CD4-positive, CD25-positive, alpha-beta regulatory T cell (primary cell): Measurements from ENCODE around the gene RFESD. TPM values are rescaled to one million over a fixed set of nuclear protein-coding genes. Genes with fewer than 3 reads are reported as not detected.
"Not testable (repeated sequence)": the region's sequence is repeated elsewhere in the genome, so short reads cannot be mapped to it uniquely, and the experiment has no call there.

Experiments used
- ATAC-seq, 2 donors: fragments of 150-1000 bp; cut with Tn5 transposase; one replicate each; pipeline ENCODE4 v1.10.0; 2021; ENCODE audit warnings: low read depth in 2 of 2, moderate number of reproducible peaks in 2 of 2, moderate library complexity in 1 of 2
- DNase-seq, 3 donors: peaks; one replicate each; pipeline versions ENCODE4 v3.0.0 to v3.0.0-alpha.2; 2012 to 2022; ENCODE audit warnings: mixed read lengths in 1 of 3
- H3K27ac ChIP-seq: one replicate; pipeline ENCODE4 v1.7.0; 2013; ENCODE audit warnings: mild to moderate bottlenecking, low read length; ENCODE audit not compliant: insufficient read depth, poor library complexity, severe bottlenecking
- H3K27me3 ChIP-seq: one replicate; pipeline ENCODE4 v1.7.0; 2013; ENCODE audit warnings: low read length; ENCODE audit not compliant: control insufficient read depth, insufficient read depth
- H3K36me3 ChIP-seq: one replicate; pipeline ENCODE4 v1.7.0; 2013; ENCODE audit warnings: mild to moderate bottlenecking, low read length, moderate library complexity; ENCODE audit not compliant: control insufficient read depth, insufficient read depth
- H3K4me1 ChIP-seq: 2 replicates; pipeline ENCODE4 v1.7.0; 2013; ENCODE audit warnings: mild to moderate bottlenecking, low read length; ENCODE audit not compliant: insufficient read depth, control insufficient read depth, poor library complexity, severe bottlenecking
- H3K4me3 ChIP-seq: one replicate; pipeline ENCODE4 v1.7.0; 2013; ENCODE audit warnings: low read depth, mild to moderate bottlenecking, low read length, moderate library complexity
- H3K9me3 ChIP-seq, 2 experiments: 1 replicate in 1 of 2; 2 replicates in 1 of 2; pipeline ENCODE4 v1.7.0; 2013; ENCODE audit warnings: low read length in 2 of 2, mild to moderate bottlenecking in 1 of 2, moderate library complexity in 1 of 2; ENCODE audit not compliant: control insufficient read depth in 2 of 2
- H3K27ac Mint-ChIP-seq, 3 donors: one replicate each; pipeline ENCODE4 v1.8.0; 2020 to 2022; ENCODE audit warnings: mild to moderate bottlenecking in 3 of 3, mixed read lengths in 3 of 3, moderate library complexity in 2 of 3
- H3K27me3 Mint-ChIP-seq: one replicate; pipeline ENCODE4 v1.8.0; 2022; ENCODE audit warnings: mild to moderate bottlenecking, mixed read lengths
- H3K36me3 Mint-ChIP-seq: one replicate; pipeline ENCODE4 v1.8.0; 2020; ENCODE audit warnings: mixed read lengths
- H3K4me1 Mint-ChIP-seq, 4 donors: one replicate each; pipeline ENCODE4 v1.8.0; 2020 to 2022; ENCODE audit warnings: mixed read lengths in 4 of 4, mild to moderate bottlenecking in 1 of 4
- H3K4me3 Mint-ChIP-seq, 4 donors: one replicate each; pipeline ENCODE4 v1.8.0; 2020 to 2022; ENCODE audit warnings: mild to moderate bottlenecking in 4 of 4, mixed read lengths in 4 of 4, moderate library complexity in 3 of 4
- H3K9me3 Mint-ChIP-seq, 7 donors: one replicate each; pipeline ENCODE4 v1.8.0; 2020 to 2022; ENCODE audit warnings: mixed read lengths in 7 of 7, mild to moderate bottlenecking in 3 of 7, moderate library complexity in 2 of 7
- polyA plus RNA-seq, 4 donors: library from polyadenylated mRNA; unstranded; fragments of 300-500 nt; fragmentation: Illumina TruSeq; gene quantifications; one replicate each; pipeline ENCODE4 v1.2.3, GENCODE V29; 2021
- total RNA-seq: library from RNA; stranded (reverse); gene quantifications from one replicate; pipeline ENCODE4 v1.2.3, GENCODE V29; 2022

The RFESD gene
- total and polyA plus RNA-seq, 5 donors from 2014 or later, result 2.2 to 12.1 (median 10.0) TPM

DNA sequence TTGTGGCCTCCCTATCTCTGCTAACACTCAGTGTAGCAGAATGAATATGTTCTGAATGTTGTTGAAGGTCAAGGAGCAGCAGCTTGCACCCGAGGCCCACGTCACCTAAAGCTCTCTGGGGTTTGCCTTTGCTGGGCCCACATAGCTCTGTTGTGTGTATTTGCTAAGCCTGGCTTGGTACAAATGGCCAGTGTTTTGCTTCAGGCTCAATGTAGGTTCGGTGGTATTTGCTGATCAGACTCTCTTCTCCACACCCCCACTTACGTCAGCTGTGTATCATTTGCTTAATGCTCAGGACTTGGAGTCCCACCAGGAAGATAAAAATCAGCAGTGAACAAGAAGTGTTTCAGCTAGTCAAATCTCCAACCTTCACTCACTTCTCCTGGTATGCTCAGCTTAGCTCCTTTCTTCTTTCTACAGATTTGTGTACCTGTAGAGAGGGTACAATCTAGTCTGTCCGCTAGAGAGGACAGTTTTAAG is 4.8 kb upstream of the RFESD start:
- Histone ChIP-seq H3K27me3 (peaks cover 6% of the 10 kb centered on the region), H3K27ac (no peak overlapping the region), H3K4me1 (peaks cover 3% of the 10 kb centered on the region), H3K4me3 (no peak overlapping the region), H3K36me3 (no peaks in the 10 kb centered on the region), H3K9me3 (no peaks in the 10 kb centered on the region)
- H3K27ac Mint-ChIP-seq, result peak overlapping the region in 1 of 3 donors; percentile 21
- no peaks in the 10 kb centered on the region for H3K36me3 Mint-ChIP-seq
- peaks cover under 1 to 20% (median 12%) of the 10 kb centered on the region in 4 donors for H3K4me1 Mint-ChIP-seq
- no peak for ATAC-seq
- no peak for DNase-seq
- no peak overlapping the region for H3K4me3 Mint-ChIP-seq
- peaks cover 17% of the 10 kb centered on the region for H3K27me3 Mint-ChIP-seq
- peaks cover 0 to under 1% (median 0%) of the 10 kb centered on the region in 7 donors for H3K9me3 Mint-ChIP-seq

DNA sequence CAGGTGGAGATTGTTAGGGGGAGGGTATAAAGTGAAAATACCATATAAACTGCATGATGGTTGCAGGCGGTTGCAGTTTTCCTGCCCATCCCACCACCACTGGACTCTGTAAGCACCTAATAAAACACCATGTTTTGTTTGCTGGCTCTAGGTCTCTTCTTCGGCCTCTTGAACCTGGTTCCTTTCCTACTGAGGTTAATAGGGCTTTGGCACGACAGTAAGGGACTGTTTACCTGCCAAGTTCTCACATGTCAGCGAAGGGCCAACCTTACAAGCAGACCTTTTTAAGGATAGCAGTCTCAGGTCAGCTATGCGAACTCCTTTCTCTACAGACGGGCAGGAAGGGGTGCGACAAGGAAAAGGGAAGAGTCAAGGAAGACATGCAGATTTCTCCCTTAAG is 3.4 kb upstream of the RFESD start:
- H3K9me3 Mint-ChIP-seq, result no peaks in the 10 kb centered on the region
- H3K27me3 Mint-ChIP-seq, result peaks cover 15% of the 10 kb centered on the region
- Histone ChIP-seq H3K27ac (no peak overlapping the region), H3K4me1 (peaks cover 12% of the 10 kb centered on the region), H3K4me3 (no peak overlapping the region), H3K36me3 (no peaks in the 10 kb centered on the region), H3K27me3 (peaks cover 3% of the 10 kb centered on the region), H3K9me3 (no peaks in the 10 kb centered on the region)
- H3K27ac Mint-ChIP-seq, result no peak overlapping the region
- H3K4me3 Mint-ChIP-seq, result no peak overlapping the region
- DNase-seq, result no peak
- no peak for ATAC-seq
- no peaks in the 10 kb centered on the region for H3K36me3 Mint-ChIP-seq
- peaks cover 4 to 26% (median 18%) of the 10 kb centered on the region in 4 donors for H3K4me1 Mint-ChIP-seq

- peak overlapping the region; percentile 4 to 50 (median 8) for H3K4me3 Mint-ChIP-seq
- H3K4me1 ChIP-seq, result peaks cover 12% of the 10 kb centered on the region
- peaks cover 10% of the 10 kb centered on the region for H3K27me3 Mint-ChIP-seq
- ATAC-seq (no peak), DNase-seq (peak in 2 of 3 donors; percentile 43 to 76)
- peak overlapping the region in 2 of 3 donors; percentile 53 to 73 for H3K27ac Mint-ChIP-seq
- no peaks in the 10 kb centered on the region for H3K36me3 ChIP-seq
- H3K36me3 Mint-ChIP-seq, result no peaks in the 10 kb centered on the region
- no peaks in the 10 kb centered on the region for H3K9me3 Mint-ChIP-seq
- peak overlapping the region; percentile 21 for H3K4me3 ChIP-seq
- no peaks in the 10 kb centered on the region for H3K9me3 ChIP-seq
- H3K4me1 Mint-ChIP-seq, result peaks cover 6 to 28% (median 21%) of the 10 kb centered on the region in 4 donors
- no peaks in the 10 kb centered on the region for H3K27me3 ChIP-seq
- H3K27ac ChIP-seq, result peak overlapping the region; percentile 39
Observed at GRCh38 chr5:95644351-95645042, 2.1 kb upstream of the RFESD start.

- not testable (repeated sequence) for DNase-seq, H3K9me3 ChIP-seq, H3K9me3 Mint-ChIP-seq, ATAC-seq, H3K36me3 ChIP-seq, H3K27me3 ChIP-seq, H3K36me3 Mint-ChIP-seq
- peak overlapping the region; percentile 63 to 91 (median 82) for H3K27ac Mint-ChIP-seq
- H3K4me1 ChIP-seq, result peaks cover 12% of the 10 kb centered on the region
- H3K27me3 Mint-ChIP-seq, result peaks cover 10% of the 10 kb centered on the region
- peaks cover 12 to 30% (median 23%) of the 10 kb centered on the region in 4 donors for H3K4me1 Mint-ChIP-seq
- peak overlapping the region; percentile 88 to 96 (median 92) for H3K4me3 Mint-ChIP-seq
- peak overlapping the region; percentile 60 for H3K4me3 ChIP-seq
- peak overlapping the region; percentile 89 for H3K27ac ChIP-seq
Observed at GRCh38 chr5:95646226-95646568, 380 bp upstream of the RFESD start.

- no peak for ATAC-seq
- H3K36me3 ChIP-seq, result peaks cover under 1% of the 10 kb centered on the region
- peaks cover 12 to 30% (median 23%) of the 10 kb centered on the region in 4 donors for H3K4me1 Mint-ChIP-seq
- H3K36me3 Mint-ChIP-seq, result peaks cover 12% of the 10 kb centered on the region
- H3K9me3 Mint-ChIP-seq, result no peaks in the 10 kb centered on the region
- peaks cover 12% of the 10 kb centered on the region for H3K4me1 ChIP-seq
- peak overlapping the region; percentile 22 to 61 (median 40) for H3K4me3 Mint-ChIP-seq
- no peaks in the 10 kb centered on the region for H3K27me3 ChIP-seq
- H3K9me3 ChIP-seq, result no peaks in the 10 kb centered on the region
- DNase-seq, result peak in 1 of 3 donors; percentile 52
- H3K4me3 ChIP-seq, result peak overlapping the region; percentile 78
- peaks cover 6% of the 10 kb centered on the region for H3K27me3 Mint-ChIP-seq
- peak overlapping the region in 1 of 3 donors; percentile 91 for H3K27ac Mint-ChIP-seq
- H3K27ac ChIP-seq, result no peak overlapping the region
Observed at GRCh38 chr5:95647886-95648860, 1.6 kb downstream of the RFESD start.

GRCh38 chr5:95649274-95649673 is 2.7 kb downstream of the RFESD start:
- Mint-ChIP-seq H3K4me3 (peak overlapping the region in 1 of 4 donors; percentile 44), H3K9me3 (no peaks in the 10 kb centered on the region), H3K4me1 (peaks cover 12 to 26% (median 20%) of the 10 kb centered on the region in 4 donors), H3K27me3 (peaks cover 6% of the 10 kb centered on the region), H3K27ac (no peak overlapping the region), H3K36me3 (peaks cover 13% of the 10 kb centered on the region)
- H3K36me3 ChIP-seq, result peaks cover 3% of the 10 kb centered on the region
- H3K9me3 ChIP-seq, result no peaks in the 10 kb centered on the region
- no peak overlapping the region for H3K27ac ChIP-seq
- no peak overlapping the region for H3K4me3 ChIP-seq
- H3K27me3 ChIP-seq, result no peaks in the 10 kb centered on the region
- DNase-seq (no peak), ATAC-seq (no peak)
- peaks cover 12% of the 10 kb centered on the region for H3K4me1 ChIP-seq

DNA sequence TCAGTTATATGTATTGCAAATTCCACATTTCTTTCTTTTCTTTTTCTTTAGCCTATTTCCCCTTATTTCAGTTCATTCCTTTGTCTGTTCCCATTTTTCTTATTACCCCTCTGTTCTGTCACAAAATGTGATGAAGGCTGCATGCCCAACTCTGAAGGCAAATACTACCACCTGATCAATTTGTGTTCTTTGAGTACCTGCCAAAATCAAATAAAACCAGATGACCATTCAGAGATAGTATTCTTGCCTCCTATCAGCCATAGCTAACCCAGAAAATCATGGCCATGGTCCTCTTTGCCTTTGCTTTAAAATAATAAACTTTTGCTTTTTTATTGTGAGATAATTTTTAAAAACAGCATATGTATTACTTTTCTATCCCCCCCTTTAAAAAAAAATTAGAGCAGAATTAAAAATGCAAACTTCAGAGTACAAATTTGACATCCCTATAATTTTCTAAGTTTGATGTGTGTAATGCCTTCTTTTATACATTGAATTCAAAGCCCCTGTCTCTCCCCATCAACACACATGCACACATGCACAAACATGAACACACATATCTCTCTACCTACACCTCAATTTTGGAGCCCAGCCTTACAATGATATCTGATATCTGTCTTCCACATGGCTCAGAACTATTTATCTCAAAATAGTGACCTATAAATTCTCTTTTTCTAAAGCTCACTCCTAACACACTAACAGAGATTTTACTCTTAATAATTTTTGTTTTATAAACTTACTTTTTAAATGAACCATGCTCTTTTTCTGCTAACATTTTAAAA is 3.5 kb downstream of the RFESD start:
- H3K4me1 ChIP-seq, result peaks cover 12% of the 10 kb centered on the region
- no peak overlapping the region for H3K27ac ChIP-seq
- no peak for DNase-seq
- H3K36me3 ChIP-seq, result peaks cover 3% of the 10 kb centered on the region
- peak overlapping the region in 1 of 4 donors; percentile 44 for H3K4me3 Mint-ChIP-seq
- H3K36me3 Mint-ChIP-seq, result peaks cover 15% of the 10 kb centered on the region
- ATAC-seq, result no peak
- no peaks in the 10 kb centered on the region for H3K9me3 Mint-ChIP-seq
- peaks cover 12 to 21% (median 15%) of the 10 kb centered on the region in 4 donors for H3K4me1 Mint-ChIP-seq
- no peak overlapping the region for H3K27ac Mint-ChIP-seq
- peaks cover 6% of the 10 kb centered on the region for H3K27me3 Mint-ChIP-seq
- no peak overlapping the region for H3K4me3 ChIP-seq
- H3K9me3 ChIP-seq, result no peaks in the 10 kb centered on the region
- no peaks in the 10 kb centered on the region for H3K27me3 ChIP-seq
